ENCODE measurements around the gene KCND2.

DNA sequence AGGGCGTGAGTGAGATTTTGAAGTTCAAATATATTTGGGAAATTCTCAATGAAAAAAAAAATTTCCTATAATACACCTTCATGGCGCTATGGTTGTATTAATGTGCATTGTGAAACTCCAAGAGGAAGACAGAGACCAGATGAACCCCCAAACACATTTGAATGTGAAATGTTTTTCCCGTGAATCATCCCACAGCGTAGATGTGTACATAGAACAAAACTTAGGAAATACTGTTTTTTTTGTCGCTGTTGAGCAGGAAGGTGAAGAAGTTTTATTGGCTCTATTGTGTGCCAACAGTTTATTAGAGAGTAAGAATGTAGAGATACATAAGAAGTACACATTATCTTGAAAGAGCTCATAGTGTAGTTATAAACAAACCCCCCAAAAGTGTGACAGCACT is 134.0 kb downstream of the KCND2 start:
- TF ChIP-seq POLR2A (IDR thresholded peaks at IDR 0.05), result no peak
- TF ChIP-seq, protein P1, sequence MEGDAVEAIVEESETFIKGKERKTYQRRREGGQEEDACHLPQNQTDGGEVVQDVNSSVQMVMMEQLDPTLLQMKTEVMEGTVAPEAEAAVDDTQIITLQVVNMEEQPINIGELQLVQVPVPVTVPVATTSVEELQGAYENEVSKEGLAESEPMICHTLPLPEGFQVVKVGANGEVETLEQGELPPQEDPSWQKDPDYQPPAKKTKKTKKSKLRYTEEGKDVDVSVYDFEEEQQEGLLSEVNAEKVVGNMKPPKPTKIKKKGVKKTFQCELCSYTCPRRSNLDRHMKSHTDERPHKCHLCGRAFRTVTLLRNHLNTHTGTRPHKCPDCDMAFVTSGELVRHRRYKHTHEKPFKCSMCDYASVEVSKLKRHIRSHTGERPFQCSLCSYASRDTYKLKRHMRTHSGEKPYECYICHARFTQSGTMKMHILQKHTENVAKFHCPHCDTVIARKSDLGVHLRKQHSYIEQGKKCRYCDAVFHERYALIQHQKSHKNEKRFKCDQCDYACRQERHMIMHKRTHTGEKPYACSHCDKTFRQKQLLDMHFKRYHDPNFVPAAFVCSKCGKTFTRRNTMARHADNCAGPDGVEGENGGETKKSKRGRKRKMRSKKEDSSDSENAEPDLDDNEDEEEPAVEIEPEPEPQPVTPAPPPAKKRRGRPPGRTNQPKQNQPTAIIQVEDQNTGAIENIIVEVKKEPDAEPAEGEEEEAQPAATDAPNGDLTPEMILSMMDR (IDR thresholded peaks at IDR 0.05), result no peak

All from thyroid gland (tissue), 4 donors.